H9 (cell line): Measurements from ENCODE around the gene GRK4. TPM values are rescaled to one million over a fixed set of nuclear protein-coding genes. Genes with fewer than 3 reads are reported as not detected.

Source experiments
- DNase-seq: peaks from one replicate; pipeline ENCODE4 v3.0.0-alpha.2; 2017
- H2AFZ ChIP-seq: one replicate; pipeline ENCODE4 v1.6.1; 2013; ENCODE audit warnings: mild to moderate bottlenecking, low read length, control low read depth, moderate library complexity
- H2AK5ac ChIP-seq: 2 replicates; pipeline ENCODE4 v1.6.1; 2013; ENCODE audit warnings: low read length, control low read depth, mixed read lengths; ENCODE audit not compliant: insufficient read length
- H2BK120ac ChIP-seq: one replicate; pipeline ENCODE4 v1.6.1; 2013; ENCODE audit warnings: low read depth, mild to moderate bottlenecking, low read length, control low read depth, inconsistent platforms; ENCODE audit not compliant: poor library complexity, severe bottlenecking
- H2BK12ac ChIP-seq: 2 replicates; pipeline ENCODE4 v1.6.1; 2013; ENCODE audit warnings: low read length, control low read depth, mixed read lengths, low read depth; ENCODE audit not compliant: insufficient read length
- H2BK15ac ChIP-seq: 2 replicates; pipeline ENCODE4 v1.6.1; 2013; ENCODE audit warnings: low read depth, low read length, control low read depth
- H2BK20ac ChIP-seq: one replicate; pipeline ENCODE4 v1.6.1; 2013; ENCODE audit warnings: low read depth, mild to moderate bottlenecking, low read length, control low read depth, inconsistent platforms; ENCODE audit not compliant: poor library complexity, severe bottlenecking
- H2BK5ac ChIP-seq: 2 replicates; pipeline ENCODE4 v1.6.1; 2013; ENCODE audit warnings: low read length, control low read depth, mixed read lengths; ENCODE audit not compliant: insufficient read length
- H3K14ac ChIP-seq: 2 replicates; pipeline ENCODE4 v1.6.1; 2013; ENCODE audit warnings: low read length, control low read depth; ENCODE audit not compliant: insufficient read depth
- H3K18ac ChIP-seq: 2 replicates; pipeline ENCODE4 v1.6.1; 2013; ENCODE audit warnings: low read depth, mild to moderate bottlenecking, mixed read lengths, low read length, control low read depth; ENCODE audit not compliant: insufficient read length
- H3K23ac ChIP-seq: 2 replicates; pipeline ENCODE4 v1.6.1; 2013; ENCODE audit warnings: low read length, control low read depth, mixed read lengths, low read depth; ENCODE audit not compliant: insufficient read length
- H3K23me2 ChIP-seq: 2 replicates; pipeline ENCODE4 v1.6.1; 2013; ENCODE audit warnings: low read depth, mild to moderate bottlenecking, mixed read lengths, low read length, control low read depth; ENCODE audit not compliant: insufficient read length, poor library complexity, severe bottlenecking
- H3K27ac ChIP-seq: 2 replicates; pipeline ENCODE4 v1.5.1; 2013; ENCODE audit warnings: low read length, control low read depth, mixed read lengths, low read depth; ENCODE audit not compliant: insufficient read length
- H3K27me3 ChIP-seq: 2 replicates; pipeline ENCODE4 v1.6.1; 2013; ENCODE audit warnings: low read length, control low read depth, inconsistent platforms; ENCODE audit not compliant: insufficient read depth
- H3K4ac ChIP-seq: 2 replicates; pipeline ENCODE4 v1.6.1; 2013; ENCODE audit warnings: low read depth, mild to moderate bottlenecking, control low read depth, inconsistent platforms, low read length, moderate library complexity
- H3K4me1 ChIP-seq: 2 replicates; pipeline ENCODE4 v1.6.1; 2013; ENCODE audit warnings: low read length, control low read depth, inconsistent platforms; ENCODE audit not compliant: insufficient read depth
- H3K4me2 ChIP-seq: 2 replicates; pipeline ENCODE4 v1.6.1; 2013; ENCODE audit warnings: low read length, control low read depth, mixed read lengths; ENCODE audit not compliant: insufficient read length, insufficient read depth
- H3K56ac ChIP-seq: 2 replicates; pipeline ENCODE4 v1.6.1; 2013; ENCODE audit warnings: low read depth, mild to moderate bottlenecking, mixed read lengths, low read length, control low read depth; ENCODE audit not compliant: insufficient read length
- H3K79me1 ChIP-seq: 2 replicates; pipeline ENCODE4 v1.6.1; 2013; ENCODE audit warnings: low read depth, mild to moderate bottlenecking, moderate library complexity, low read length, control low read depth, inconsistent platforms; ENCODE audit not compliant: insufficient read depth, poor library complexity, severe bottlenecking
- H3K79me2 ChIP-seq: 2 replicates; pipeline ENCODE4 v1.6.1; 2013; ENCODE audit warnings: low read length, control low read depth, inconsistent platforms; ENCODE audit not compliant: insufficient read depth
- H3K9ac ChIP-seq: 2 replicates; pipeline ENCODE4 v1.6.1; 2013; ENCODE audit warnings: low read length, control low read depth, mixed read lengths; ENCODE audit not compliant: insufficient read length; ENCODE audit errors: extremely low read depth
- H3K9me3 ChIP-seq: one replicate; pipeline ENCODE4 v1.6.1; 2013; ENCODE audit warnings: low read depth, low read length, inconsistent platforms; ENCODE audit not compliant: control insufficient read depth
- H3T11ph ChIP-seq: one replicate; pipeline ENCODE4 v1.6.1; 2013; ENCODE audit warnings: mild to moderate bottlenecking, low read length, control low read depth, inconsistent platforms
- H4K20me1 ChIP-seq: one replicate; pipeline ENCODE4 v1.6.1; 2013; ENCODE audit not compliant: control insufficient read depth, insufficient read length, insufficient read depth
- H4K5ac ChIP-seq: 2 replicates; pipeline ENCODE4 v1.6.1; 2013; ENCODE audit warnings: low read depth, mild to moderate bottlenecking, mixed read lengths, low read length, control low read depth; ENCODE audit not compliant: insufficient read length
- H4K8ac ChIP-seq: replicated peaks from 2 replicates; pipeline ENCODE4 v1.6.1; 2013; ENCODE audit warnings: low read length, control low read depth, mixed read lengths, low read depth; ENCODE audit not compliant: insufficient read length
- H4K91ac ChIP-seq: 2 replicates; pipeline ENCODE4 v1.6.1; 2013; ENCODE audit warnings: low read depth, mild to moderate bottlenecking, moderate library complexity, mixed read lengths, low read length, control low read depth; ENCODE audit not compliant: insufficient read length
- H3K27ac Mint-ChIP-seq, 3 experiments: 2 replicates in 2 of 3; 3 replicates in 1 of 3; pipeline ENCODE4 v1.8.0; 2020 to 2021; ENCODE audit warnings: mixed read lengths in 3 of 3, mild to moderate bottlenecking in 1 of 3, moderate library complexity in 1 of 3
- H3K27me3 Mint-ChIP-seq: 2 replicates; pipeline ENCODE4 v1.8.0; 2021; ENCODE audit warnings: low read depth, mild to moderate bottlenecking, moderate library complexity, mixed read lengths
- H3K36me3 Mint-ChIP-seq, 3 experiments: 2 replicates in 2 of 3; 3 replicates in 1 of 3; pipeline ENCODE4 v1.8.0; 2020 to 2021; ENCODE audit warnings: low read depth in 3 of 3, mixed read lengths in 3 of 3; ENCODE audit not compliant: insufficient read depth in 1 of 3
- H3K4me1 Mint-ChIP-seq, 2 experiments: 2 replicates each; pipeline ENCODE4 v1.8.0; 2020; ENCODE audit warnings: mixed read lengths in 2 of 2
- H3K4me3 Mint-ChIP-seq, 2 experiments: 2 replicates in 1 of 2; 3 replicates in 1 of 2; pipeline ENCODE4 v1.8.0; 2020 to 2021; ENCODE audit warnings: mild to moderate bottlenecking in 2 of 2, mixed read lengths in 2 of 2, moderate library complexity in 1 of 2
- H3K9me3 Mint-ChIP-seq, 2 experiments: 2 replicates in 1 of 2; 3 replicates in 1 of 2; pipeline ENCODE4 v1.8.0; 2020; ENCODE audit warnings: mild to moderate bottlenecking in 2 of 2, mixed read lengths in 2 of 2, moderate library complexity in 1 of 2
- CTCF ChIP-seq: fragments of 200-600 bp; sonication (generic); conservative IDR thresholded peaks from 3 replicates; pipeline ENCODE4 v1.8.0; 2021; ENCODE audit warnings: antibody characterized with exemption, mild to moderate bottlenecking
- WGBS: extraction: QIAGEN DNeasy Blood & Tissue Kit; methylation state at CpG from one replicate; pipeline ENCODE4 v1.1.7; 2013; ENCODE audit warnings: missing lambda C conversion rate, low lambda C conversion rate, mixed read lengths; ENCODE audit not compliant: insufficient read length; ENCODE audit errors: extremely low coverage; 5-methylcytosine and 5-hydroxymethylcytosine counted together
- total RNA-seq: library from RNA; stranded (reverse); gene quantifications from 2 replicates; pipeline ENCODE4 v1.2.1, GENCODE V29; 2021

Gene GRK4
- total RNA-seq, 1 experiment from 2014 or later = 4.8 TPM

DNA sequence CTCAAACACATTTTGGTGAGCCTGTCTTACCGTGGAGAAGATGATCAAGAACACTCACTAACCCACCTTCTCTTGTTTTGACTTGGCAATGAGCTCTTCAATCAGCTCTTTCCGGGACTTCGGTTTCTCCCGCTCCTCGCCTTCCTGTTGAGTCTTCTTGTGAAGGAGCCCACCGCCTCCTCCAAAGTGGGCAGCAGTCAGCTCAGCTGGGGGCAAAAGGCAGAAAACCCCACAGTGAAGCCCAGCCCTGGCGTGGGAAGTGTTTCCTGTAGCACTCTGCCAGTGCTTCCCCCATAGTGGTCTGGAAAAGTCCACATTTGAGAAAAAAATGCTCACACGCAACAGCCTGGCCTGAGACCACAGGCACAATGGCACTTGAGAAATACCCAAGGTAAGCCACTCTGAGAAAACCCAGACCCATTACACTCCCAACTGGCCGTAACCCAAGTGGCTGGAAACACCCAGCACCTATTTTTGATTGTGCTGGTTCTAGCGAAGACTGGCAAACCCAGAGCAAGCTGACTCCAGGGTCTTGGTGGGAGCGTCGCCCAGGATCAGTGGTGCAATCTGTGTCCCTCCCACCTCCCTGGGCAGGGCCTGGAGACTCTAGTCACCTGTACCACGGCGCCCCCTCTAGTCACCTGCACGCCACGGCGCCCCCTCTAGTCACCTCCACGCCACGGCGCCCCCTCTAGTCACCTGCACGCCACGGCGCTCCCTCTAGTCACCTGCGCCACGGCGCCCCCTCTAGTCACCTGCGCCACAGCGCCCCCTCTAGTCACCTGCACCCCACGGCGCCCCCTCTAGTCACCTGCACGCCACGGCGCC lies 8.8 kb upstream of the GRK4 start:
- Mint-ChIP-seq H3K4me1 (peaks cover 0 to 7% of the 10 kb centered on the region in 2 experiments; a peak in 3 of 4 replicates), H3K36me3 (peaks cover 94 to 97% (median 94%) of the 10 kb centered on the region in 3 experiments), H3K4me3 (no peak overlapping the region), H3K27ac (peak overlapping the region in 1 of 3 experiments; percentile 73; a peak in 3 of 7 replicates), H3K9me3 (peaks cover 33 to 35% of the 10 kb centered on the region in 2 experiments), H3K27me3 (no peaks in the 10 kb centered on the region)
- peak; percentile 81 for TF ChIP-seq CTCF
- Histone ChIP-seq H4K8ac (no peak overlapping the region), H3K27ac (no peak overlapping the region), H2BK5ac (no peak overlapping the region), H3K14ac (no peak overlapping the region), H3K18ac (no peak overlapping the region), H3K79me2 (no peaks in the 10 kb centered on the region), H3K4me2 (no peak overlapping the region), H4K91ac (no peak overlapping the region), H4K5ac (no peak overlapping the region), H2BK12ac (no peak overlapping the region), H3K4ac (no peak overlapping the region), H3K79me1 (no peaks in the 10 kb centered on the region), H3K56ac (no peak overlapping the region), H3K4me1 (no peaks in the 10 kb centered on the region), H3K23me2 (no peaks in the 10 kb centered on the region), H3K23ac (no peak overlapping the region), H2BK120ac (no peak overlapping the region), H3T11ph (no peak overlapping the region), H3K9ac (no peak overlapping the region), H2AK5ac (no peak overlapping the region), H2AFZ (no peak overlapping the region), H3K9me3 (peaks cover 14% of the 10 kb centered on the region), H4K20me1 (no peaks in the 10 kb centered on the region), H2BK15ac (no peak overlapping the region), H2BK20ac (no peak overlapping the region), H3K27me3 (no peaks in the 10 kb centered on the region)
- DNase-seq = peak; percentile 68
- WGBS = no CpG with 5 or more reads among the region's 33 CpGs
